Epithelial cell of esophagus (primary cell): ENCODE measurements around the gene RWDD4.

Experiments
- DNase-seq: peaks from one replicate; pipeline ENCODE4 v3.0.0; 2010; ENCODE audit warnings: low read depth
- H3K4me3 ChIP-seq: 2 replicates; pipeline ENCODE4 v1.5.1; 2011; ENCODE audit warnings: mild to moderate bottlenecking, low read length, control low read depth
- CTCF ChIP-seq: IDR thresholded peaks from 2 replicates; pipeline ENCODE4 v1.5.1; 2011; ENCODE audit warnings: low read depth, mild to moderate bottlenecking, low read length, control low read depth, inconsistent platforms; ENCODE audit not compliant: insufficient read depth; ENCODE audit errors: missing control alignments

Gene RWDD4

DNA sequence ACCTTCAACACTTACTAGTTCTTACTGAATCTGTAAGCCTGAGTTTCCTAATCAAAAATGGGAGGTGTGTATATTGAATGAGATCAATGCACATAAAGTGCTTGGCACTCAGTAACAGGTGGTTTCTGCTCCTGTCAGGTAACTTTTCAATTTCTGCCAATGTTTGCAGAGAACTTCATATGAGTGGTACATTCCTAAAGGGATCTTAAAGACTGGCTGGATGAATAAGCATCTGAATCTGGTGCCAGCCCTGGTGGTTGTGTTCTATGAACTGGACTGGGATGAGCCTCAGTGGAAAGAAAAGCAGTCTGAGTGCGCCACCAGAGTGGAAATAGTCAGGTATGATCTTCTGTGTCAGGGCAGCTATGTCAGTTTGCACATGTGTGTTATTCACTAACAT, 7.1 kb upstream of the RWDD4 start:
- TF ChIP-seq CTCF: no peak
- no peak for DNase-seq
- no peak overlapping the region for H3K4me3 ChIP-seq

DNA sequence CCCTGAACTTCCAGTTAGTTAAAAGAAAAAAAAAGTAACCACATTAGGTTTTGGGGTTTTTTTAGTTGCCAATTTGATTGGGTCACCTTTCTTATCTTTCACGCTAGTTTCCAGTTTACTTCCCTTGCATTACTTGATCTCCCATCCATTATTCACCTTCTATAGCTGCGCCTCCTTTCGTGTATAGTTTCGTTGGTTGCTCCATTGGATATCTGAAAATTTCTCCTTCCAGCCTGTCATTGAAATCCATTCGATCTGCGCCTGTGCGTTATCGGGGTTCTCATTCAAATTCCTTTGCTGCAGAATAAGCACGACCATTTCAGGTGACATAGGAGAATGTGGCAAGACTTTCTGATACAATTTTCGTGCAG, 872 bp upstream of the RWDD4 start:
- H3K4me3 ChIP-seq: peak overlapping the region; percentile 81
- peak; percentile 15 for DNase-seq
- no peak for TF ChIP-seq CTCF

- no peak for TF ChIP-seq CTCF
- peak overlapping the region; percentile 78 for H3K4me3 ChIP-seq
- peak; percentile 29 for DNase-seq
These were observed 490 bp downstream of the RWDD4 start for GRCh38 chr4:183658362-183659028.

GRCh38 chr4:183657564-183657963, 1.4 kb downstream of the RWDD4 start:
- peak overlapping the region; percentile 78 for H3K4me3 ChIP-seq
- TF ChIP-seq CTCF: no peak
- DNase-seq: no peak

DNA sequence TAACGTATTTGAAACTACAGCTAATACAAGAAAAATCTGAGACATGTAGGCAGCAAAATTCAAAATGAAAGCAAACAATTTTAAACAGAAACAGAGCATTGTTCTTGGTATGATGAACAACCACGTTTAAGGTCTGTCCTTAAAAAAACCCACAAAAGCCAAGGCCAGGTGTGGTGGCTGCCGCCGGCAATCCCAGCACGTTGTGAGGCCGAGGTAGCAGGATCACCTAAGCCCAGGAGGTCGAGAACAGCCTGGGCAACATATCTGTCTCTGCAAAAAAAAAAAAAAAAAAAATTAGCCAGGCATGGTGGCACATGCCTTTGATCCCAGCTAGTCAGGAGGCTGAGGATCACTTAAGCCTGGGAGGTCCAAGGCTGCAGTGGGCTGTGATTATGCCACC, 13.7 kb downstream of the RWDD4 start:
- H3K4me3 ChIP-seq: no peak overlapping the region
- no peak for TF ChIP-seq CTCF
- DNase-seq: no peak

GRCh38 chr4:183639291-183639690, 19.7 kb downstream of the RWDD4 start:
- DNase-seq: no peak
- TF ChIP-seq CTCF: no peak
- H3K4me3 ChIP-seq: no peak overlapping the region

GRCh38 chr4:183638436-183638835, 20.5 kb downstream of the RWDD4 start:
- TF ChIP-seq CTCF: no peak
- no peak overlapping the region for H3K4me3 ChIP-seq
- DNase-seq: peak; percentile 57
